Liver (tissue), 3 donors: ENCODE measurements around the gene PLD3.

Experiments
- CTCF ChIP-seq: fragments of 150-350 bp; IDR thresholded peaks from 2 replicates; pipeline ENCODE4 v1.5.1; 2017; ENCODE audit warnings: improper control_type of control experiment, low read depth, low read length; ENCODE audit not compliant: missing input control
- GABPA ChIP-seq, 2 donors: IDR thresholded peaks in 1 of 2; conservative IDR thresholded peaks in 1 of 2; 2 replicates each; pipeline ENCODE4 v1.6.1; 2016; ENCODE audit warnings: antibody characterized with exemption in 2 of 2, mild to moderate bottlenecking in 1 of 2, moderate library complexity in 1 of 2
- HNF4G ChIP-seq: IDR thresholded peaks from 2 replicates; pipeline ENCODE4 v1.6.1; 2016; ENCODE audit warnings: antibody characterized with exemption
- RAD21 ChIP-seq, 2 donors: IDR thresholded peaks; 2 replicates each; pipeline ENCODE4 v1.6.1; 2016; ENCODE audit warnings: antibody characterized with exemption in 2 of 2, mild to moderate bottlenecking in 2 of 2
- TAF1 ChIP-seq: conservative IDR thresholded peaks from 2 replicates; pipeline ENCODE4 v1.6.1; 2016; ENCODE audit warnings: antibody characterized with exemption, mild to moderate bottlenecking
- YY1 ChIP-seq: IDR thresholded peaks from 2 replicates; pipeline ENCODE4 v1.6.1; 2016; ENCODE audit warnings: antibody characterized with exemption, mild to moderate bottlenecking
- TF ChIP-seq, protein P1 (sequence below): IDR thresholded peaks from 2 replicates; pipeline ENCODE4 v1.6.1; 2016; ENCODE audit warnings: antibody characterized with exemption
- TF ChIP-seq, protein P2 (sequence below): IDR thresholded peaks from 2 replicates; pipeline ENCODE4 v1.6.1; 2016; ENCODE audit warnings: antibody characterized with exemption
- donor health status: healthy.
- donor health status: healthy.

GRCh38 chr19:40367577-40368434 lies 19.3 kb downstream of the PLD3 start:
- TF ChIP-seq CTCF: no peak
- TF ChIP-seq RAD21 (IDR thresholded peaks at IDR 0.05): no peak
- no peak for TF ChIP-seq GABPA (IDR thresholded peaks at IDR 0.05 in 1 of 2, conservative IDR thresholded peaks at IDR 0.05 in 1 of 2)
- TF ChIP-seq, protein P1, sequence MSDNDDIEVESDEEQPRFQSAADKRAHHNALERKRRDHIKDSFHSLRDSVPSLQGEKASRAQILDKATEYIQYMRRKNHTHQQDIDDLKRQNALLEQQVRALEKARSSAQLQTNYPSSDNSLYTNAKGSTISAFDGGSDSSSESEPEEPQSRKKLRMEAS: no peak
- TF ChIP-seq TAF1: no peak
- TF ChIP-seq YY1: no peak
- TF ChIP-seq, protein P2, sequence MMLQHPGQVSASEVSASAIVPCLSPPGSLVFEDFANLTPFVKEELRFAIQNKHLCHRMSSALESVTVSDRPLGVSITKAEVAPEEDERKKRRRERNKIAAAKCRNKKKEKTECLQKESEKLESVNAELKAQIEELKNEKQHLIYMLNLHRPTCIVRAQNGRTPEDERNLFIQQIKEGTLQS: no peak
- no peak for TF ChIP-seq HNF4G
